Effector CD4-positive, alpha-beta T cell (primary cell): ENCODE data around the gene APOL6.
"Not testable (repeated sequence)": the region's sequence is repeated elsewhere in the genome, so short reads cannot be mapped to it uniquely, and the experiment has no call there.

ENCODE experiments used
- DNase-seq: peaks from one replicate; pipeline ENCODE4 v3.0.0-alpha.2; 2020

The APOL6 gene

DNA sequence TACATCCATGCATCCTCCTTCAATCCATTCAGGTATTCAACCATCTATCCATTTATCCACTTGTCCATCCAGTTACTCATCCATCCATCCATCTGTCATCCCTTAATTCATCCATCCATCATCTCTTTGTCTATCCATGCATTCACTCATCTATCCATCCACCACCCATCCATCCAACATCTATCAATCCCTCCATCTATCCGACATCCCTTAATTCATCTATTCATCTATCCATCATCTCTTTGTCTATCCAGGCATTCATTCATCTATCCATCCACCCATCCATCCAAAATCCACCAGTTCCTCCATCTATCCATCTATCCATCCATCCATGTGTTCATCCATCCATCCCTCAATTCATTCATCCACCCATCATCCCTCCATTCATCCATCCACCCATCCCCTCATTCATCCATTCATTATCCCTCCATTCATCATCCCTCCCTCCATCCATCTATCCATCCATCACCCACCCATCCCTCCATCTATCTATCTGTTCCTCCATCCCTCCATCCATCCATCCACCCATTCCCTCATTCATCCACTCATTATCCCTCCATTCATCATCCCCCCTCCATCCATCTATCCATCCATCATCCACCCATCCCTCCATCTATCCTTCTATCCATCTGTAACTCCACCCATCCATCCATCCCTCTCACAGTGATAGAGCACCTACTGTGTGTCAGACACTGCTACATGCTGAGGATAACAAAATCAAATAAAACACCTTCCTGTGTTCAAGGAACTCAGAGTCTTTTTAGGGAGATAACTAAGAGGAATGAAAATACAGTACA is 29.6 kb upstream of the APOL6 start:
- DNase-seq = no peak

DNA sequence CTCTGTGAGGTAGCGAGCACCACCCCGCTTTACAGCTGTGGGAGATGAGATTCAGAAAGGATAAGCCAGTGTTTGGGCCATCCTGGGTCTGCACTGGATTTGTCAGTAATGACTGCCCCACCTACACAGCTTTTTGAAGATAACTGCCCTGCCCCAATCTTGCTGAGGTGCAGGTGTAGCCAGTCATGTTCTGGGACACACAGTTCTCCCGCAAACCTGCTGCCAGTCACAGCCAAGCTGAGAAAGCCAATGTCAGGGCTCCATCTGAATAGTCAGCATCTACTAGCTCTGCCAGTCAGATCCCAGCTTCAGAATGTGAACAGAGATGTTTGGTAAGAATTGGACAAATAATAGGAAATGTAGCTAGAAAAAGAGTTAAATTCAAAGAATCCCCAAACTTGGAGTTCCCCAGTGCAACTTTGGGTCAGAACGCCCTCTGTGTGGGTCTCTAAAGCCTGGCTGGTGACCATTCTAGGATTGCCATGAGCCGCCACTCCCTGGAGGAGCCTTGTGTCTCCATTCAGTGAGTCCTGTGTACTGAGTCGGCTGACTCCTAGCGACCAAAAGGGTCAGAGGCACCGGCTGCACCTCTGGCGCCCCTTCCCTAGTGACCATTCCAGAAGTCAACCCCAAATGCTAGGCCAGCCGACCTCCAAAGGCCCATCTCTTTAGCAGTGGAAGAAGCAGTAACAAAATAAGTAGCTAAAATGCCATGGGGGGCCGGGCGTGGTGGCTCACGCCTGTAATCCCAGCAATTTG is 28.7 kb upstream of the APOL6 start:
- no peak for DNase-seq

DNA sequence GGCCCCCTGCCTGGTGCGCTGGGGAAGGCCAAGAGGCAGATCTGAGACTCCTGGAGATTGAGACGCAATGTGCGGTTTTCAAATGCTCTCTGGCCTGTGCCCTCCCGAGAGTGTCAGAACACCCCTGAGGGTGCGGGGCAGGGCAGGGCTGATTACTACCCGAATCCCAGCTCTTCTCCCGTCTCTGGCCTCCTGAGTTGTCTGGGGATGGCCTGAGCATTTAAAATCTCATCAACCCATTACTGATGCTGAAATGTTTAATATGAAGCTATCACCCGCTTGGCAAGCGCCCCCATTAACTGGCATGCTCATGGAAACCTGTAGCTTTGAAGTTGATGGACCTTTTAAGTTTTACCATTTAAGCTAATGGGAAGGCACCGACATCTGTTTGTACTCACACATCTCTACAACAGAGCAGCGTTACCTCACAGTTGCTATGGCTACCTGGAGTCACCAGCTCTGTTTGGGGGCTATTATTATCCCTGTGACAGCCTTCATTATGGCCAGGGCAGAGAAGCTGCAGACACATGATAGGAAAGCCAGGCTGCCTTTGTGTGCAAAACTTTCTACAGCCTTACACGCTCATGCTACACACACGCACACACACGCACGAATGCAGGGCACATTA is 27.5 kb upstream of the APOL6 start:
- no peak for DNase-seq

DNA sequence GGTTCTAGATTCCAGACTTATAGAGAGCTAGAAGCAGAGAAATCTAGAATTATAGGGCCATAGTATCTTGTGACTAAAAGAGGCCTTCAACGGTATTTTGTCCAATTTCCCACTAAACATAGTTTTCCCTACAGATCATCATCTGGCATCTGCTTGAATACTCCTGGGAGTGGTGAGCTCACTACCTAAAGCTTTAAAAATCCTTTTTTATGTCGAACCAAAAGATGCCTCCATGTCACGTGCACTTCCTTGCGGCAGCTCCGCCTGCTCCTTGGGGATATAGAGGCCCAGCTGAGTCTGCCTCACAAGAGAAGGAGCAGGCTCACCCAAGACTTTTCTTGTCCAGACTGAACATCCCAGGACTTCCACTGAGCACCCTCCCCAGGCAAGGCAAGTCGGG is 26.8 kb upstream of the APOL6 start:
- DNase-seq = no peak

DNA sequence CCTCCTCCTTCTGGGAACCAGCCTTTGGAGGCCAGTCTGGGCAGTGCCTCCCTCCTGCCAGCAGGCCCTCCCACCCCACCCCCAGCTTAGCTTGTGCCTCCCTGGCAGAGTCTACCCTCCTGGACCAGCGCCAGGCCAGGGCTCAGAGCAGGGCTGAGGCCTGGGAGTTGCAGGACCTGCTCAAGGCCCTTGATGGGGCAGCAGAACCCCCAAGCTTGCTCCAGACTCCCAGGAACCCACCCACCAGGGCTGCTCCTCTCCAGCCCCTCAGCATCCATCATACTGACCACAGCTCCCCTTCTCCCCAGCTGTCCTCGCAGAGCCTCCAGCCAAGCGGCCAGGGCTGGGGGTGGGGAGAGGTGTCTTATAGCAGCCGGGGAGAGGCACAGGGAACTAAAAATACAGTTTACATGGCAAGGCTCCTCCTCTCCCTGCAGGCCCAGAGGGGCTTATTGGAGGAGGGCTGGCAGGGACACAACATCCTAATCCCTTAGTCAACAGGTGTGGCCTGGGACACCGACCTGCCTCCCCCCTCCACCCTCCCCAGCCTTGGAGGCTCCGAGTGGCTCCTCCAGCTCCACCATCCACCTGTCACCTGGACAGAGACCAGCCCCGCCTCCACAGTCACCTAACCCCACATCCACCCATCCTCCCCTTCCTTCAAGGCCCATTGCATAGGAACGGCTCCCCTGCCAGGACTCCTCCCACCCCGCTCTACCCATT is 25.9 kb upstream of the APOL6 start:
- DNase-seq = no peak

DNA sequence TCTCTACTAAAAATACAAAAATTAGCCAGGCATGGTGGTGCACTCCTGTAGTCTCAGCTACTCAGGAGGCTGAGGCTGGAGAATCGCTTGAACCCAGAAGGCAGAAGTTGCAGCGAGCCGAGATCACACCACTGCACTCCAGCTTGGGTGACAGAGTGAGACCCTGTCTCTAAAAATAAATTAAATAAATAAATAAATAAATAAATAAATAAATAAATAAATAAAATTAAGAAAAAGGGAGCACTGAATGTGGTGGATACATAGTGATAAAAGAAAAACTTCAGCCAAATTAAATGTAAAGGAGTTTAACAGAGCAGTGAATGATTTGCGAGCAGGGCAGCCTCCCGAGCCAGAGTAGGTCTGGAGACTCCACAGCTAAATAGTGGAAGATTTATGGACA is 24.4 kb upstream of the APOL6 start:
- DNase-seq = not testable (repeated sequence)

DNA sequence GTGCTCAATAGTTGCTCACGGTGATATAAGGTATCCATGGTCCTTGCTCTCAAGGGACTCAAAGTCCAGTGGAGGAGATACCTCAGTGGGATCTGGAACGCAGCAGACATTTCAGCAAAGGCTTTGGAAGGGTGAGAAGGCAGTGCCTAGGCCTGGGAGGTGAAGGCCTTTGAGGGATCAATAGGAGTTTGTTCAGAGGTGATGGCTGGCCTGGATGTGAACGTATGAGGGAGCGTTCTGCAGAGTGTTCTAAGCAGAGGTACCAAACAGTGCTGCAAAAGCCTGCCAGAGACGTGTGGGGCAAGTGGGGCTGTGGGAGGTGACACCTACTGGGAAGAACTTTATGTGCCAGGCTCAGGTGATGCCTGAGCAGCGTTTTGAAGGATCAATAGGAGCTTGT is 23.7 kb upstream of the APOL6 start:
- DNase-seq = no peak

DNA sequence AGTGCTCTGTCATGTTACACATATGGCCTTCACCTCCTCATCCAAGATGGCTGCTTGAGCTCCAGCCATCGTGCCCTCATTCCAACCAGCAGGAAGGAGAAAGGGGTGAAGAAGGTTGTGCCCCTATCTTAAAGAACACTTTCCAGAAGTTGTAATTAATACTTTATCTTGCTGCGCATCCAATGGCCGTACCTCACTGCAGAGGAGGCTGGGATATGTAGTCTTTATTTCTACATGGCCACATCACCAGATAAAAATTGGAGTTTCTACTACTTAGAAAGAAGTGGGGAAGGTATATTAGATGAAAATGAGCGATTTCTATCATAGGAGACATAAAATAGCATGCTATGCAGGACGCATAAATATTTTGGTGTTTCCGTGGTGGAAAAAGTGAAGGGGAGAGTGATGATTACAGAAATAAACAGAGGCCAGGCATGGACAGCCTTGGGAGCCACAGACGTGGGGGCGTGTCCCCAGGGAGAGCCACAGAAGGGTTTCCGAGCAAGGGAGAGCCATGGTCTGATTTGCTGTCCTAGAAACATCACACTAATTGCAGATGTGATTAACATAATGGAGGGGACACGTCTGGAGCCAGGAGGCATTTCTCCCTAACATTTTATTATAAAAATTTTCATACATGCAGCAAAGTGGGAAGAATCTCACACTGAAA is 22.3 kb upstream of the APOL6 start:
- no peak for DNase-seq

DNA sequence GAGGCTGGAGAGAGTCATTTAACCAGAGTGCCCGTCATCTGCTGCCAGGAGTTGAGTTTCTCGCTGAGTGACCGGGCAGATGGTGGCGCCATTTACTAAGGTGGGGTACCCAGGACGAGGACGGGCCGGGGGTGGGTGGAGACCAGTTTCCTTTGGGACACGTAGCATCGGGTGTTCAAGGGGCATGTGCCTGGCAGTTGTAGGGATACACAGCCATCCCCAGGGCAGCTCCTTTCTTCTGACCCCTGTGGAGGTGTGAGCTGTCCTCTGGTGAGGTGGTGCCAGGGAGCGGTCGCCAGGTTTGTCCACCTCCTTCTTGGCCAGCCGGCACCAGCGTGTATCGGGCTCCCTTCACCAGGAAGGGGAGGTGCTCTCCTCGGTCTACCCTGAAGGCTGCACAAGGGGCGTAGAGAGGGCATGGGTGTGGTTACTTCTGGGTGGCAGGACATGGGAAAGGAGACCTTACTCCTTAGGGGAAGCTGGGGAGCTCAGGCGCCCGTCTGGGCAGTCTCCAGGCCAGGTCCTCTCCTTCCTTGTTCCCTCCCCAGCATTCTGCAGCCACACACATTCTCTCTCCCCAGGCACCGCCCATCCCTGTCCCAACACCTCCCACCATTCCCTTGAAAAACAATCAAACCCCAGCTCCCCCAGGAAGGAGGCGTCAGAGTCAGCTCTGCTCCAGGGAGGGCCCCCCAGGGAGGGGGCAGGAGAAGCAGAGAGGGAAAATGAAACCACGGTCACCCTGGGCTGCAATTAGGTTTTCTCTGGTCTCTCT is 20.8 kb upstream of the APOL6 start:
- DNase-seq = peak; percentile 36

DNA sequence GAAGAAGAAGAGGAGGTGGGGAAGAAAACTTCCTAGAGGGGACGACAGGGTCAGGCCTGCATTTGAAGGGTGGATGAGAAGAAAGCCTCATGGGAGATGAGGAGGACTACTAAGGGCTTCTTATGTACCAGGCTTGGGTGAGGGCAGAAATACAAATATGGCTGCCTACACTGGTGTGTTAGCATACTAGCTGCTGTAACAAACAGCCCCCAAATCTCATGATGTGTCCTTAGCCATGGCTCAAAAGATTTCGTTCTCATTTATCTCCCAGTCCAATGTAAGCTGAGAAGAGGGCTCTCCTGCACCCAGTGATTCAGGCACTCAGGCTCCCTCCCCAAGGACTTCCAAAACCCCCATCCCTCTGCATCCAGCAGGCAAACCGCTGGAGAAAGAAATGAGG is 19.5 kb upstream of the APOL6 start:
- no peak for DNase-seq

DNA sequence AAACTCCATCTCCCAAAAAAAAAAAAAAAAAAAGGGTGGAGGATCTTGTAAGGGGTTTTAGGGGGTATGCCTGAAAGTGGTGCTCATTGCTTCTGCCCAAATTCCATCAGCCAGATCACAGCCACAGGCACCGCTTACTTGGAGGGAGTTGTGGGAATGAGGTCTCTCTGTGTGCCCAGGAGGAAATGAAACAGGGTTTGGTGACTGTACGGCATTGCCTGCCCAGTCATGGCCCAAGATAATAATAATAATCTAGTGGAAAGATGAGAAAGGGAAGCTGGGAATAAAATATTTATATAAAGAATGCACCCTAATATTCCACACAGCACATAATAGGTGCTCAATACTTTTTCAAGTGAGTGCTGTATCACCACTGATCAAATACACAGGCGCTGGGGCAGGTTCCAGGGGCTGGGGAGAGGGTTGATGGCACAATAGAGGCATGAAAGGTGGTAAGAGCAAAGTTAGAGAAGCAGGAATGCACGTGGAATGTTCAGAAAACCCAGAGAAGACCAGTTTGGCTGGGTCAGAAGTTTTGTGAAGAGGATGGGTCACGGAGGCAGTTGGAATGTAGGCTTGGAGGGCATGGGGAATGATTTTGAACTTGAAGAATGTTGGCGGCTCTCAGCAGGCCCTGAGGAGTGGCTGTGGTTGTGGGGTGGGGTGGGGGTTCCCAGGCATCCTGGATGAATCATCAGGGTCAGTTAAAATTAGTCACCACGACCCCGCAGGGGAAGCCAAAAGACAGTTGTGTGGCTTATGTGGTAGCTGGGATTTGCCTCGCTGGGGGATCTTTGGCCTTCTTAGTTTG is 18.6 kb upstream of the APOL6 start:
- no peak for DNase-seq

DNA sequence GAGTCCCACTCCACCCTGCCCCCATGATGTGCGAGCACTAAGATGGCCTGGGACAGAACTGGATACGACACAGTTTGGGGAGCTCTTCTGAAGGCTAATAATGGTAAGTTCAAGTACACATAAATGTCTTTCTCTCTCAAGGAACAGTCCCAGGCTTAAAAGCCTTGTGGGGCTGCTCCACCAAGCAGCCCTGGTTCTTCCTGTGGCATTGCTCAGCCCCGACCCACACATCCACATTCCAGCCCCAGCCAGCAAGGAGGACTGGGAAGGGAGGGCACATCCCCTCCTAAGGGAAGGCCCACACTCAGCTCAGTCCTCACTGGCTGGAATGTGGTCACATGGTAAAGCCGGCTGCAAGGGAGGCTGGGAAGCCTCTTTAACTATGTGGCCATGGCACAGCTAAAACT is 17.9 kb upstream of the APOL6 start:
- no peak for DNase-seq

DNA sequence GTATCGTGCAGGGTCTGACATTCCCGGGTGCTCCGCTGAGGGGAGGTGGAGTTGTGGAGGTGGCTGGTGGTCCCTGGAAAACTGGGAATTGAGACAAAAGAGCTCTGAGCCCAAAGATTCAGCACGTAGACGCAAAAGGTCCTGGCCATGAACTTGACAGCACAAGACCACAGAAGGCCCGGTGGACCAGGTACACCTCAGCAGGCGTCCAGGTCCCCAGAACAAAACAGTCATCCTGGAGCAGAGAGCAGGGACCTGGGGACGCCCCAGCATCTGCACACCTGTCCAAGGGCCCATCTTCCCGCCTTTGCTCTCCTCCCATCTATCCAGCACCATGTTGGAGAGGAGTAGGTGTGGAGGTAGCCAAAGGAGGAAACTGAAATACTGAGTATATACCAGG is 17.4 kb upstream of the APOL6 start:
- DNase-seq = no peak

DNA sequence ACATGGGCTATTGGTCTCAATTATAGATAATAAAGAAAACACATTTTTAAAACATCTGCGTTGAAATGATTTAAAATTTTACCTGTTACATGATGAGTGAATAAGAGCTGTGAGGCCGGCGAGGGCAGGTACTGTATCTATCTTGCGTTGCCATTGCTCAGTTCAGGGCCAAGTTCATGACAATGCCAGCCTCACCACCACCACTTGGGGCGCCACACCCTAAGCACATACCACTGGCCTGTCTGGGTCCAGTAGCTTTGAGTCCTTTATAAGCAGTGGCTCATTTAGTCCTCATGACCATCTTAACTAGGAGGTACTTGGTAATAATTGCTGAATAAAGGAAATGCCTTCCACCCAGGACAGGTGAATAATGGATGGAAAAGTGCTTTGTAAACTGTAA is 16.6 kb upstream of the APOL6 start:
- DNase-seq = no peak

DNA sequence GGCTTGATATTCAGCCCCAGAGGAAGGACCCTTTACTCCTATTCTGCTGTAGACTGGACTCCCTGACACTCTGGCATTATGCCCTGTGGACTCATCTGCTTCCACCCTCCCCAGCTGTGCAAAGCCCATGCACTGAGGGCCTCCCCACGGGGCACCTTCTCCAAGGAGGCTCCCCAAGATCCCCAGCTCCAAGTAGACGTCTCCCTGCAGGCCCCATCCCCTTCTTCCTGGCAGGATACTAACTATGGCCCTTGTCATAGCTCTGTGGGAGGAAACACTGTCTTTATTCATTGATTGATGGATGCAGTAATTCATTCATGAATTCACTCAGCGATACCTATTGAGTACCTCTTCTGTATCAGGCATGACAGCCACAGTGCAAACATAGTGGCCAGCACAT is 15.3 kb upstream of the APOL6 start:
- no peak for DNase-seq

DNA sequence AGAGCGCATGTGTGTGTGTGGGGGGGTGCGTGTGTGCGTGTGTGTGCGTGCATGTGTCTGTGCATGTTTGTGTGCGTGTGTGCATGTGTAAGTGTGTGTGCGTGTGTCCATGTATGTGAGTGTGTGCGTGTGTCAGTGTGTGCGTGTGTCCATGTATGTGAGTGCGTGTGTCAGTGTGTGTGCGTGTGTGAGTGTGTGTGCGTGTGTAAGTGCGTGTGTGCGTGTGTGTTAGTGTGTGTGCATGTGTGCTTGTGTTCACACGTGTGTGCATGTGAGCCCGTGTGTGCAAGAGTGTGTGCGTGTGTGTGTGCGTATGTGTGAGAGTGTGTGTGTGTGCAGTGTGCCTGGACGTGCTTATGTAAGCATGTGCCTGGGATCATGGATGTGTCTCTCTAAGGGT is 14.7 kb upstream of the APOL6 start:
- no peak for DNase-seq

DNA sequence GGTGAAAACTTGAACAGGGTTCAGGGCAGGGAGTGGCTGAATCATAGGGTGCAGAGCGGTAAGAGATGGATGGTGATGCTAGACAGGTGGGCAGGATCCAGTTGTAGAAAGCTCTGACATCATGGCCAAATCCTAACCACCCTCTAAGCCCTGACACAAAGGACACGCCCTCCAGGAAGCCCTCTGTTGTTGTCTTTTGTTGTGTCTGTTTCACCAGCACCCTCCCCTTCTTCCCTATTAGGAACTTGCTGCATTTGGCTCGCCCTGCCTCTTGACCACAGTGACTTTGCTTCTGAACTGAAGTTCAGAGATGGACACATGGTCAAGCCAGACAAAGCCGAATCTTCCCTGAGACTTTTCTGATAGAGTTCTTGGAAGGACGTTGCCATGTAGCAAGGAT is 14.2 kb upstream of the APOL6 start:
- DNase-seq = no peak

DNA sequence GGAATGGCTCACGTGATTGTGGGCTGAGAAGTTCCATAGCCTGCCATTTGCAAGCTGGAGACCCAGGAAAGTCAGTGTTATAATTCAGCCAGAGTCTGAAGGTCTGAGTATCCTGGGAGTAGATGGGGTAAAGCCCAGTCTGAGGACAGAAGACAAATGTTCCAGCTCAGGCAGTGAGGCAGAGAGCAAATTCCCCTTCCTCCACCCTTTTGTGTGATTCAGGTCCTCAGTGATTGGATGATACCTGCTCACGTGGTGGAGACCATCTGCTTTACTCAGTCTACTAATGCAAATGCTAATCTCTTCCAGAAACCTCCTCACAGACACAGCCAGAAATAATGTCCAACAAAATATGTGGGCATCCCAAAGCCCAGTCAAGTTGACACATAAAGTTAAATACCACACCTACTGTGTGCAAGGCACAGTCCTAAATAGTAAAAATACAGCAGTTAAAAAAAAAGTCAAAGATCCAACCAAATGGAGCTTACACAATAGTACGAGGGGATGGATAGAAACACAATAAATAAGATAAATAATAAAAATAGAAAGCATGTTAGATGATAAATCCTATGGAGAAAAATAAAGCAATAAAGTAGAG is 13.2 kb upstream of the APOL6 start:
- no peak for DNase-seq

DNA sequence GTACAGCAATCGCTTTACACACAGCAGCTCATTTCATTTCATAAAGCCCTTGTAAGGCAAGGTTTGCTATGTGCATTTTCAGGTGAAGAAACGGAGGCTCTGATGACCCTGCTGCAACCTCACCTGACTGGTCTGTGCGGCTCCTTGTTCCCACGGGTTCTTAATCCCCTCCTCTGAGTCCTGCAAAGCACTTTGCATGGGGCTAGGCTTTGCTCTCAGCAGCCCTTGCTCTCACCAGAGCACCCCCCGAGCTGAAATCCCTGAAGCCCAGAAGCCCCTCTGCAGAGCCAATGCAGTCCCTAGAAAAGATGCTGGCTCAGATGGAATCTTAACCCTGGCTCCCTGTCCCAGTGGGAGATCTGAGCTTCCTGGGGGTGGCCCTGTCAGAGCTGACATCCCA is 11.0 kb upstream of the APOL6 start:
- no peak for DNase-seq

DNA sequence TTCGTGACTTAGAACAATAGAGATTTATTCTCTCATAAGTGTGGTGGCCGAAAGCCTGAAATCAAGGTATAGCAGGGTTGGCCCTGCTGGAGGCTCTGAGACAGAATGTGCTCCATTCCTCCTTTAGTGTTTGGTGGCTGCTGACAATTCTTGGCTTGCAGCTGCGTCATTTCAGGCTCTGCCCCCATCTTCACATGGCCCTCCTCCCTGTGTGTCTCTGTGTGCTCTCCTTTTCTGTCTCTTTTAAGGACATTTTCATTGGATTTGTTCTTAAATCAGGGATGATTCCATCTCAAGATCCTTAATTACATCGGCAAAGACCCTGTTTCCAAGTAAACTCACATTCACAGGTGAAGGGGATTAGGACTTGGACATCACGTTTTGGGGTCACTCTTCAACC is 10.2 kb upstream of the APOL6 start:
- no peak for DNase-seq

DNA sequence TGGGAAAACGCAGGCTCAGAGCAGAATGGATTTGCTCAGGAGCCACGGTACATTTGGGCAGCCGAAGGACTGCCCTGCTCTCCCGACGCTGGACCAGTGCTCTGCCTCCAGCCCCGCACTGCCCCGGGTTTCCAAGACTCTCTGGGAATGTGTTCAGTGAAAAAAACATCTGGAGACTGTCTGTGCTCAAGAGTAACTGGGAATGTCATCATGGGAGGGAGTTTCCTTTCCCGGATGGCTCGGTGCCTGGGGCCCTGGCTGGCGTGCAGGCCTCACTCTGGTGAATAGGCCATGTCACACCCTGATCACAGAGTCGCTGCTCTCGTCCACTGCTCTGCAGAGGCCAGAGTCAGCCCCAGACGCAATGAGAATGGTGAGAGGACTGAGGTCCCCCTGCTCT is 9.8 kb upstream of the APOL6 start:
- no peak for DNase-seq
